T1000 (cell line): ENCODE measurements around the gene TRABD2B.

ENCODE experiments used
- DNase-seq: peaks from one replicate; lab custom pipeline; 2025; ENCODE audit warnings: mixed read lengths; lab: John Stamatoyannopoulos, UW

The TRABD2B gene

GRCh38 chr1:47796626-47797025 lies 200.6 kb downstream of the TRABD2B start:
- DNase-seq: no peak

GRCh38 chr1:47795102-47795501 lies 202.1 kb downstream of the TRABD2B start:
- no peak for DNase-seq

DNA sequence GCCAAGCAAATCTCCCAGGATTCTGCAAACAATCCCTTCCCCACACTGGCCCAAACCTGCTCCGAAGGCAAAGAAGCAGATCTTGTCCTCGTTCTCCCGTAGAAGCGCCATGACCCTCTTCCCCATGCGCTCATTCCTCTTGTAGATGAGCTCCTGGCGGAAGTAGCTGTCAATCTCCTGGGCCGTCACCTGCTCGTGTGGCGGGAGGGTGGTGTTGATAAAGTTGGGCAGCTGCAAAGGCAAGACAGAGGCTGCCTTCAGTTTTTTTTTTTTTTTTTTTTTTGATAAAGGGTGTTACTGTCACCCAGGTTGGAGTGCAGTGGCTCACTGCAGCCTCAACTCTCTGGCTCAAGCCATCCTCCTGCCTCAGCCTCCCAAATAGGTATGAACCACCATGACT lies 202.7 kb downstream of the TRABD2B start:
- no peak for DNase-seq

- no peak for DNase-seq
Measured at GRCh38 chr1:47794081-47794480, 203.1 kb downstream of the TRABD2B start.

DNA sequence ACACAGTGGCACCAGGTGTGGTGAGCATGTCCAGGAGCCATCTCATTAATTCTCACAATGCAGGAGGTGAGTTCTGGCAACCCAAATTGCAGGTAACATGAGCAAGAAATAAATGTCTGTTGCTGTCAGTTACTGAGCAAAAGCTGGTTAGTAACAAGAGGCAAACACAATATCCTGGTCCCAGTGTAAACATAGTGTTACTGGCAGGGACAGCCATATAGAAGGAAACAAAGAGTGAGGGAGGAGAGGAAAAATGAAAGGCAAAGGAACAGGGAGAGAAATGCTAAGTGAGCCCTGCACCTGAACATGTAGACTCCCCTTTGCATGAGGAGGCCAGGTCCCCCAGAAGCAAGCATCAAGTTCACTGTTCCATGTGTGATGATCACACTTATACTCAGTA lies 203.6 kb downstream of the TRABD2B start:
- DNase-seq: no peak

DNA sequence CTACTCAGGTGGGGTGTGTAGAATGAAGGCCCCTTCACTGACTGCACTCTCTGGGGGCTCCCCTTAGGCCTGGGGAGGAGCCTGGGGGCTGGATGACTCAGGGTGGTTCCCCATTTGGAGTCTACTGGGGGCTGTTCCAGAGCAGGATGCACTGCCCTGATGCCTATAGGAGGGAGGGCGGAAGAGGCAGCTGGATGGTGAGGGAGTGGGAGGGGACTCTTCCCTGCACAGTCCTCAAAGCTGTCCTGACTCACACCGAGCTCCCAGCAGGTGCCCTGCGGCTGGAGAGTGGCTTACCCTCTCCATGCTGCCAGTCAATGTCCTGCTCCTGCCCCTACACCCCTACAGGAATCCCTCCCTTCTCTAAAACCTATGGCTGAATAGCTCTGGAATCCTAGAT lies 204.4 kb downstream of the TRABD2B start:
- DNase-seq: no peak

- DNase-seq: no peak
Measured at GRCh38 chr1:47791879-47792608, 205.1 kb downstream of the TRABD2B start.

GRCh38 chr1:47788761-47789160 lies 208.4 kb downstream of the TRABD2B start:
- DNase-seq: no peak

DNA sequence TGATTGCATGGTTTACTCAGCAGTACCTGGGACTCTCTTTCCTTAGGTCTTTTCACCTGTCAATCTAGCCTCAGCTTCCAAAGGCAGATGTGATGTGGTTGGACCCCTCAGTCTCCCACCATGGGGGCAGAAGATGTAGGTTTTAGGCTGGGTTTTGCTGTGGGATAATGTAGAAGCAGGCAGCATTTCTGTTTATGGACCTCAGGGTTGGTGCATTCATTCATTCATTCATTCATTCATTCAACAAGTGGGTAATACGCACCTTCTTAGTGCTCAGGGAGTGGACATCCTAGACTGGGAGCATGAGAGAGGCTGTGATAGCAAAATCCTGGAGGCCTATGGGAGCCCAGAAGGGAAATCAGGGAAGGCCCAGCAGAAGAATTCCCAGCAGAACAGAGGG lies 209.6 kb downstream of the TRABD2B start:
- DNase-seq: no peak

- no peak for DNase-seq
Measured at GRCh38 chr1:47786316-47786715, 210.9 kb downstream of the TRABD2B start.

DNA sequence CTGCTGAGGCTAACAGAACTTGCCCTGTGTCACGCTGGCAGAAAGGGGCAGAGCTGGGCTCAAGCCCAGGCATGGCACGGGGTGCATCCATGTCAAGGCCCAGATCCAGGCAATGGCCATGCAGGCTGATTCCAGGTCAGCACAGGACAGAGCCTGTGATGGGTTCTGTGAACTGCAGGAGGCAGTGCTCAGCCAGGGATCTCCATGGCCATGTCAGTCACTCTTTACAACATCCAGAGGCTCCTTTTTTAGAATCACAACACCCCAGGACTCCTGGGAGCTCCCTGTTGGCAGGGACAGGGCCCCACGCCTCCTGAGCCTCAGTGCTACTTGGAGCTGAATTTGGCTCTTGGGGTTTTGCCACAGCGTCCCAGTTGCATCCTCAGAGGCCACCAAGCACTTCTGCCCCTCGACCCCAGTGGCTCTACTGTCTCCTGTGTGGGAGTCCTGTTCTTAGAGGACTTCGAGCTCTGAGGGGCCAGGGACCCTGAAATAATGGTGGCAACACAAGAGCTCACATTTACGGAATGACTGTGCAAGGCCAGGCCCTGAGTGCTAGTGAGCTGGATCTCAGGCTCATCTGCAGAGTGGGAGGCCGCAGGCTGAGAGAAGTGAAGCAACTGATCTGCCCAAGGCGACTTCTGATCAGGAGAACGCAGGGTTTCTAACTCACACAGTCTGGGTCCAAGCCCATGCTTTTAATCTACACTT lies 211.5 kb downstream of the TRABD2B start:
- no peak for DNase-seq

DNA sequence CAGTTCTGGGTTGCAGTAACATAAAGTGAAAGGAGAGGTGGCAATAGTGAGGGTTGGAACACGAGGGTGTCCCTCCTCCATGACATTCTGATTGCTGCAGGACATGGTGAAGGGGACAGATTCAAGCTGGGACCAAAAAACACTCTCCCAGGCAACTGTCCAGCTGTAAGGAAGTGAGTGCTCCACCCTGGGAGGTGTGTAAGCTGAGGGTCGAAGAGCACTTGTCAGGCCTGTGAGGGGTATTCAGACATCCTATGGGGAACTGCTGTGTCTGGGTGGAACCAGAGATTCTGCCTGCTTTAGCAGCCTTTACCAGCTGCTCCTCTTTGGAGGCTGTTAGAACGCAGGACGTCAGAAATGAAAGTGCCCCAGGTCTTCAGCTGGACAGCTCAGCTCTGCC lies 212.1 kb downstream of the TRABD2B start:
- no peak for DNase-seq

DNA sequence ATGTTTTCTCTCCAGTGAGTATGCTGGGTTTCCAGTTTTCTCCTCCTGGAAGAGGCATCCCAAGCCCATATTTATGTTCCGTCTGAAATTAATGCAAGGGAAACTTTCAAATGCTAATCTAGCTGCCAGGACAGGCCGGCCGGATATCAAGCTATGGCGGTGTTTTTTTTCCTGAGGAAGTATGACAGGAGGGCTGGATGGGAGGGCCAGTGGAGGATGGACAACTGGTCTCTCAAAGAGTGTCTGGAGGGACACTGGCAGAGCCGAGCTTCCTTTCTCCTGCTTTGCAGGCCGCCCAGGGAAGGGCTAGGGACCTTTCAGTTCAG lies 212.7 kb downstream of the TRABD2B start:
- DNase-seq: no peak

DNA sequence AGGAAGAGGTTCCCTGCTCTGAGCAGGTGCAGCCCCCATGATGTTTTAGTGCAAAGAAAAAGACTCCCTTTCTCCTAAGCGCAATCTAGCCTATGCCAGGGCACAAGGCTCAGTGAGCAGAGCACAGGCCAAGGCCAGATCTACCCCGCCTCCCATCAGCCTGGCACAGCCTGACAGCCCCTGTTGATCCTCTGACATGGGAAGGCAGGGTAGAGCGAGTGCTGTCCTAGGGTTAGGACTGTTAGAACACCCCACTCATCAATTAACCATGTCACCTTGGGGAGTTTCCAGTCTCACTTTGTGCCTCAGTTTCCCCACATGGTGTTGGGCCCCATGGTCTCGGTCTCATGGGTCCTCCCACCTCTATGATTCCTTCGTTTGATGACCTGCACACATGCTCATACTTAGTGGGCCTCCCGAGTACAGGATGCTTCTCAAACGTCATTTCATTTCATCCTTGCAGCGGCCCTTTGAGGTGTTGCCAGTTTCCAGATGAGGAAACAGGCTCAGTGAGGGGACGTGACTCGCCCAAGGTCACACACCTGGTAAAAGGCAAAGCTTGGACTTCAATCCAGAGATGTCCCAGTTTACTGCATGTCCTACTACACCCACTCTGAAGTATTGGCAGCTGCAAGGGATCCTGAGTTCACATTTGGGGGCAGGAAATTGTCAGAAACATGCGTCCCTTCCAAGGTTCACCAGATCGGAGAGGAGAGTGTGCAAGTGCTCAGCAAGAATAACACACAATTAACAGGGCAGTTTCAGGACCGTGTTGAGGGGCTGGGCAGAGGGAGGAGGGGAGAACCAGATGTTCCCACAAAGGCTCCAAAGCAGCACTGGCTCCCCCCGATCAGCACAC lies 213.3 kb downstream of the TRABD2B start:
- DNase-seq: no peak

- DNase-seq: no peak
Measured at GRCh38 chr1:47782414-47783166, 214.6 kb downstream of the TRABD2B start.

DNA sequence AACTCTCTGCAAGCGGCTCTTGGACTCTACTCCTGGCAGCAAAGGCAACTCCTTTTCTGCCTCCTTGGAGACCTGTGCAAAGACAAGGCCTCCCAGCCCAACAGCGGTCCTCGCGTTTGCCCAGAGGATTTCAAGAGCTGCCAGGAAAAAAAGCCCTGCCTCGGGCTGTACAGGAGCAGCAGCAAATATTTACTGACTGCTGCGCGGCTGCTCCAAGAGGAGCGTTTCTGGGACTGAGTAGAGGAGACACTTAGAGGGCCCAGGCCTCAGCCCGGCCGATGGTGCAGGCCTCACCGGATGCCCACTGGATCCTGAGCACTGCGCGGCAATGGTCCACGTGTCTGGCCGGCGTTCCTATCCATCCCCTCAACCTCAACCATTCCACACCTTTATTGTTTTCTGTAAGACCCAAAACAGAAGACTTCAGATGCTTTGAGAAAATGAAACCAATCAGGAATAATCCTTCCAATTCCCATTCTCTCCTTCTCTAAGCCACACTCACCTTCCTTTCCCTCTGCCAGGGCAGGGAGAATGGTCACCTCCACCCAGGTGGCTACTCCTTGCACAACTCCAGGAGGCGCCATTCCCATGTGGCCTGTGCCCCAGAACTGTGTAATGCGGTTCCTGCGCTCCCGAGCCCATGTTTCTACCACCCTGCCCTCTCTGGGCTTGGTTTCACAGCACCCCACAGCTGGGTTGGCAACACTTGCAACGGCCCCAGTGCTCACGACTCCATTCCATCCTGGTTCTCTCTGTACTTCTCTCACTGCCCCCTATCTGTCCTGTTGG lies 215.8 kb downstream of the TRABD2B start:
- no peak for DNase-seq

DNA sequence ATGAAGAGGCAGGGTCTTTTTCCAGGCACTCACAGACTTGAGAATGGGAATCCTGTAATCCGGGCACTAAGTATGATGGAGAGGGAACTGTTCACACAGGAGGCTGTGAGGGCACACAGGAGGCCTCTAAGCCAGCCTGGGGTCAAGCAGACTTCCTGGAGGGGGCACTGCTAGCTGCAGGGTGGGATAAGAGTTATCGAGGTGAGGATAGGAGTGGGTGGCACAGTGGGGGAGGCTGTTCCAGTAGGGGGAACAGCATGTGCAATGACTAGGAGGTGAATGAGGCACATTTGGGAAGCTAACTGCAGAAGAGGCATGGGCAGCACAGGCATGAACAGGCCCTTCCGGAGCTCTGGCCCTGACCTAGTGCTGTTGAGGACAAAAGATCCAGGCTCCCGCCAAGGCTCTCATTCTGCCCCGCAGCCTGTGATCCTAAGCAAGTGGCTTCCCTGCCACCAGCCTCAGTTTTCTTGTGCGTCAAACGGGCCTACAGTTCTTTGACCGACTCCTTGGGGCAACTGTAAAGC lies 216.7 kb downstream of the TRABD2B start:
- DNase-seq: no peak

DNA sequence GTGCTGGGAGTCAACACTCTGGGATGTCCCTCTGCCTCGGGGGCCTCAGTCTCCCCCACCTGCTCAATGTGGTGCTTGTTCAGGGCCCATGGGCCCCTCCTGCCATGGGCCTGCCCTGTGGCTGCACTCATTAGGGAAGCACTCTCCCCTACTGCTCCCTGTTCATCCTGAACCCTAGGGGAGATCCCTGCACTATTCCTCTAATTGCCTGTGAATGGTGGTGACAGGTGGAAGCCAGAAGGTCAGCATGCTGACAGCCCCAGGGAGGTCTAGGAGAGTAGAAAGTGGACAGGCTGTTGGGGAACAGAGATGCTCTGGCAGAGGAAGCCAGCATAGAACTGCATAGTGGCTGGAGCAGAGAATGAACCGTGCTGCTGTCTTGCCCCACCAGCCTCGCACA lies 217.6 kb downstream of the TRABD2B start:
- DNase-seq: no peak

DNA sequence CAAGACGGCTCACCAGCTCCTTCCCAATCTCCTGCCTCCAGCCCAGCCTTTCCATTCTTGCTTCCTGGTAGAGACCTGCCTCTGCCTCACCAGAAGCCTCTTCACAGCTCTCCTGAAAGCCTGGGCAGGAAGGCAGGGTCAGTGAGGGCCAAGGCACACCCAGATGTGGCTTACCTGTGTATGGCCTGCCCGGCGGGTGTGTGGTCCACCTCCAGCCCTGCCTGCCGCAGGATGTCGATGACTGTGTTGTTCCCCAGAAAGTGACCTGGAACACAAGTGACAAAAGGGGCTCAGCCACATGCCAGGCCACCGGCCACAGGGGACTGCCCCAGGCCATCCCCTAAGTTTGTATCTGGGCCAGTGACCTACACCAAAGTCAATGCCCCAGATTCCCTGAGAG lies 218.9 kb downstream of the TRABD2B start:
- no peak for DNase-seq

- no peak for DNase-seq
Measured at GRCh38 chr1:47777322-47777721, 219.9 kb downstream of the TRABD2B start.

- DNase-seq: no peak
Measured at GRCh38 chr1:47776667-47777131, 220.5 kb downstream of the TRABD2B start.
